HL-60 (cell line): ENCODE results near the gene UPP2.

ENCODE experiments used
- GABPA ChIP-seq: IDR thresholded peaks from 2 replicates; pipeline ENCODE4 v1.6.1; 2012; ENCODE audit warnings: low read depth
- POLR2AphosphoS5 ChIP-seq: IDR thresholded peaks from 2 replicates; pipeline ENCODE4 v1.6.1; 2012; ENCODE audit warnings: low read depth
- SPI1 ChIP-seq: IDR thresholded peaks from 2 replicates; pipeline ENCODE4 v1.6.1; 2012; ENCODE audit warnings: low read depth, mild to moderate bottlenecking, borderline replicate concordance
- TF ChIP-seq, protein P1 (sequence below): IDR thresholded peaks from one replicate; pipeline ENCODE4 v1.5.1; 2011; ENCODE audit warnings: low read length, control low read depth, inconsistent platforms; ENCODE audit not compliant: insufficient read depth
- TF ChIP-seq, protein P2 (sequence below): IDR thresholded peaks from 2 replicates; pipeline ENCODE4 v1.6.1; 2012; ENCODE audit warnings: low read depth; ENCODE audit not compliant: insufficient replicate concordance

DNA sequence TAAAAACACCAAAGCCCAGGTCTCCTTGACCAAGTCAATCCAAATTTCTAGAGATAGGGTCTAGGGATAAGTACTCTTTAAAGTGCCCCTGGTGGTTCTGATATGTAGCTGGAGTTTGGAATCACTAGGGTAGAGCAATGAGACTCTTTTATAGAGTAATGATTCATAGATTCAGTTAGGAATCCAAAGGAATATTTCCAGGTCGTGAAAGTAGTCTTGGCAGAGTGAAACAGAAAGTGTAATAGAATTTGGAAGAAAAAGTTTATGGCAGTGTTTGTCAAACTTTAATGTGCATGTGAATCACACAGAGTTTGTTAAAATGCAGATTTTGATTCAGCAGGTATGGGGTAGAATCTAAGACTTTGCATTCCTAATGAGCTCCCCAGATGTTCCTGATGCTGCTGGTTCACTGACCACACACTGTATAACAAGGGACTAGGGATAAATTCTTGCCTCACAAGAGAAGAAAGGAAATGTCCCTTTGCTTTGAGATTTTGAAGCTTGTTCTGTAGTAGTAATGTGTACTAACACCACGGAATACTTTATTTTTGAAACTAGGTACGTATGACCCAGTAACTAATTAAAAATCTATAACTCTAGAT, 1.8 kb downstream of the UPP2 start:
- no peak for TF ChIP-seq POLR2AphosphoS5
- TF ChIP-seq, protein P1, sequence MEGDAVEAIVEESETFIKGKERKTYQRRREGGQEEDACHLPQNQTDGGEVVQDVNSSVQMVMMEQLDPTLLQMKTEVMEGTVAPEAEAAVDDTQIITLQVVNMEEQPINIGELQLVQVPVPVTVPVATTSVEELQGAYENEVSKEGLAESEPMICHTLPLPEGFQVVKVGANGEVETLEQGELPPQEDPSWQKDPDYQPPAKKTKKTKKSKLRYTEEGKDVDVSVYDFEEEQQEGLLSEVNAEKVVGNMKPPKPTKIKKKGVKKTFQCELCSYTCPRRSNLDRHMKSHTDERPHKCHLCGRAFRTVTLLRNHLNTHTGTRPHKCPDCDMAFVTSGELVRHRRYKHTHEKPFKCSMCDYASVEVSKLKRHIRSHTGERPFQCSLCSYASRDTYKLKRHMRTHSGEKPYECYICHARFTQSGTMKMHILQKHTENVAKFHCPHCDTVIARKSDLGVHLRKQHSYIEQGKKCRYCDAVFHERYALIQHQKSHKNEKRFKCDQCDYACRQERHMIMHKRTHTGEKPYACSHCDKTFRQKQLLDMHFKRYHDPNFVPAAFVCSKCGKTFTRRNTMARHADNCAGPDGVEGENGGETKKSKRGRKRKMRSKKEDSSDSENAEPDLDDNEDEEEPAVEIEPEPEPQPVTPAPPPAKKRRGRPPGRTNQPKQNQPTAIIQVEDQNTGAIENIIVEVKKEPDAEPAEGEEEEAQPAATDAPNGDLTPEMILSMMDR, result no peak
- TF ChIP-seq GABPA, result no peak
- TF ChIP-seq, protein P2, sequence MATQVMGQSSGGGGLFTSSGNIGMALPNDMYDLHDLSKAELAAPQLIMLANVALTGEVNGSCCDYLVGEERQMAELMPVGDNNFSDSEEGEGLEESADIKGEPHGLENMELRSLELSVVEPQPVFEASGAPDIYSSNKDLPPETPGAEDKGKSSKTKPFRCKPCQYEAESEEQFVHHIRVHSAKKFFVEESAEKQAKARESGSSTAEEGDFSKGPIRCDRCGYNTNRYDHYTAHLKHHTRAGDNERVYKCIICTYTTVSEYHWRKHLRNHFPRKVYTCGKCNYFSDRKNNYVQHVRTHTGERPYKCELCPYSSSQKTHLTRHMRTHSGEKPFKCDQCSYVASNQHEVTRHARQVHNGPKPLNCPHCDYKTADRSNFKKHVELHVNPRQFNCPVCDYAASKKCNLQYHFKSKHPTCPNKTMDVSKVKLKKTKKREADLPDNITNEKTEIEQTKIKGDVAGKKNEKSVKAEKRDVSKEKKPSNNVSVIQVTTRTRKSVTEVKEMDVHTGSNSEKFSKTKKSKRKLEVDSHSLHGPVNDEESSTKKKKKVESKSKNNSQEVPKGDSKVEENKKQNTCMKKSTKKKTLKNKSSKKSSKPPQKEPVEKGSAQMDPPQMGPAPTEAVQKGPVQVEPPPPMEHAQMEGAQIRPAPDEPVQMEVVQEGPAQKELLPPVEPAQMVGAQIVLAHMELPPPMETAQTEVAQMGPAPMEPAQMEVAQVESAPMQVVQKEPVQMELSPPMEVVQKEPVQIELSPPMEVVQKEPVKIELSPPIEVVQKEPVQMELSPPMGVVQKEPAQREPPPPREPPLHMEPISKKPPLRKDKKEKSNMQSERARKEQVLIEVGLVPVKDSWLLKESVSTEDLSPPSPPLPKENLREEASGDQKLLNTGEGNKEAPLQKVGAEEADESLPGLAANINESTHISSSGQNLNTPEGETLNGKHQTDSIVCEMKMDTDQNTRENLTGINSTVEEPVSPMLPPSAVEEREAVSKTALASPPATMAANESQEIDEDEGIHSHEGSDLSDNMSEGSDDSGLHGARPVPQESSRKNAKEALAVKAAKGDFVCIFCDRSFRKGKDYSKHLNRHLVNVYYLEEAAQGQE, result no peak
- TF ChIP-seq SPI1, result no peak
